Measurements from ENCODE around the gene MAP3K6. TPM values are rescaled to one million over a fixed set of nuclear protein-coding genes. Genes with fewer than 3 reads are reported as not detected.

The MAP3K6 gene
- total RNA-seq, 1 donor: 25.7 TPM

- H3K27ac ChIP-seq (ENCODE audit: low read depth, low read length): no peak overlapping the region
- TF ChIP-seq CTCF (IDR thresholded peaks at IDR 0.05; ENCODE audit: extremely low read depth, low read depth, low read length): no peak
- H4K20me1 ChIP-seq (ENCODE audit: insufficient read depth, low read length): no peaks in the 10 kb centered on the region
- peak; percentile 71 for DNase-seq (ENCODE audit: insufficient read length, low spot score, missing footprints)
- peaks cover 14% of the 10 kb centered on the region for H3K4me1 ChIP-seq (ENCODE audit: insufficient read depth, low read length)
- no peaks in the 10 kb centered on the region for H3K27me3 ChIP-seq (ENCODE audit: insufficient read depth, low read length)
- no peaks in the 10 kb centered on the region for H3K9me3 ChIP-seq (ENCODE audit: low read depth, low read length)
- H3K4me2 ChIP-seq (ENCODE audit: insufficient read depth, low read length): no peak overlapping the region
- H2AFZ ChIP-seq (ENCODE audit: low read length): no peak overlapping the region
- H3K4me3 ChIP-seq (ENCODE audit: insufficient read depth, low read length): no peak overlapping the region
- no peaks in the 10 kb centered on the region for H3K79me2 ChIP-seq (ENCODE audit: insufficient read depth, low read length)
- no peaks in the 10 kb centered on the region for H3K36me3 ChIP-seq (ENCODE audit: insufficient read depth, low read length)
Measured at GRCh38 chr1:27342778-27343638, 23.8 kb downstream of the MAP3K6 start.

GRCh38 chr1:27342391-27342777 is 24.4 kb downstream of the MAP3K6 start:
- H3K27ac ChIP-seq (ENCODE audit: low read depth, low read length): no peak overlapping the region
- no peak overlapping the region for H3K4me2 ChIP-seq (ENCODE audit: insufficient read depth, low read length)
- H3K27me3 ChIP-seq (ENCODE audit: insufficient read depth, low read length): no peaks in the 10 kb centered on the region
- no peaks in the 10 kb centered on the region for H4K20me1 ChIP-seq (ENCODE audit: insufficient read depth, low read length)
- H3K36me3 ChIP-seq (ENCODE audit: insufficient read depth, low read length): no peaks in the 10 kb centered on the region
- peaks cover 14% of the 10 kb centered on the region for H3K4me1 ChIP-seq (ENCODE audit: insufficient read depth, low read length)
- DNase-seq (ENCODE audit: insufficient read length, low spot score, missing footprints): peak; percentile 74
- H2AFZ ChIP-seq (ENCODE audit: low read length): no peak overlapping the region
- H3K9me3 ChIP-seq (ENCODE audit: low read depth, low read length): no peaks in the 10 kb centered on the region
- H3K79me2 ChIP-seq (ENCODE audit: insufficient read depth, low read length): no peaks in the 10 kb centered on the region
- no peak overlapping the region for H3K4me3 ChIP-seq (ENCODE audit: insufficient read depth, low read length)
- no peak for TF ChIP-seq CTCF (IDR thresholded peaks at IDR 0.05; ENCODE audit: extremely low read depth, low read depth, low read length)

GRCh38 chr1:27341525-27342252 is 25.1 kb downstream of the MAP3K6 start, which contains the start of gene SYTL1:
Gene SYTL1 (plus strand): TSS chr1:27342022. CDS start chr1:27345335, 3,313 bp downstream.
- Histone ChIP-seq H3K9me3 (ENCODE audit: low read depth, low read length) (no peaks in the 10 kb centered on the region), H3K4me3 (ENCODE audit: insufficient read depth, low read length) (peak within 1 kb of the TSS; percentile 16), H3K36me3 (ENCODE audit: insufficient read depth, low read length) (no peaks in the 10 kb centered on the region), H4K20me1 (ENCODE audit: insufficient read depth, low read length) (no peaks in the 10 kb centered on the region), H3K4me1 (ENCODE audit: insufficient read depth, low read length) (peaks cover 14% of the 10 kb centered on the region), H3K27me3 (ENCODE audit: insufficient read depth, low read length) (no peaks in the 10 kb centered on the region), H3K4me2 (ENCODE audit: insufficient read depth, low read length) (peak within 1 kb of the TSS; percentile 60), H3K79me2 (ENCODE audit: insufficient read depth, low read length) (no peaks in the 10 kb centered on the region), H2AFZ (ENCODE audit: low read length) (peak within 1 kb of the TSS; percentile 56), H3K27ac (ENCODE audit: low read depth, low read length) (no peak within 1 kb of the TSS)
- TF ChIP-seq CTCF (IDR thresholded peaks at IDR 0.05; ENCODE audit: extremely low read depth, low read depth, low read length): no peak
- peak; percentile 98 for DNase-seq (ENCODE audit: insufficient read length, low spot score, missing footprints)

- TF ChIP-seq CTCF (IDR thresholded peaks at IDR 0.05; ENCODE audit: extremely low read depth, low read depth, low read length): no peak
- DNase-seq (ENCODE audit: insufficient read length, low spot score, missing footprints): peak; percentile 80
- H3K79me2 ChIP-seq (ENCODE audit: insufficient read depth, low read length): no peaks in the 10 kb centered on the region
Measured at GRCh38 chr1:27339213-27339612, 27.5 kb downstream of the MAP3K6 start.

More at GRCh38 chr1:27339213-27339612, 27.5 kb downstream of the MAP3K6 start:
- Histone ChIP-seq H3K27ac (ENCODE audit: low read depth, low read length) (no peak overlapping the region), H4K20me1 (ENCODE audit: insufficient read depth, low read length) (peaks cover 1% of the 10 kb centered on the region), H3K36me3 (ENCODE audit: insufficient read depth, low read length) (peaks cover 19% of the 10 kb centered on the region), H3K9me3 (ENCODE audit: low read depth, low read length) (no peaks in the 10 kb centered on the region), H3K4me1 (ENCODE audit: insufficient read depth, low read length) (peaks cover 14% of the 10 kb centered on the region), H3K4me2 (ENCODE audit: insufficient read depth, low read length) (no peak overlapping the region), H3K27me3 (ENCODE audit: insufficient read depth, low read length) (no peaks in the 10 kb centered on the region), H2AFZ (ENCODE audit: low read length) (no peak overlapping the region), H3K4me3 (ENCODE audit: insufficient read depth, low read length) (no peak overlapping the region)

Measured in osteoblast (primary cell).